Measurements from ENCODE around the gene PRKCD. TPM values are rescaled to one million over a fixed set of nuclear protein-coding genes. Genes with fewer than 3 reads are reported as not detected.

PRKCD gene
- total and polyA plus RNA-seq, 12 donors = 10.7 to 156 (median 49.2) TPM

GRCh38 chr3:53189276-53189675 is 28.3 kb downstream of the PRKCD start:
- WGBS, 4 donors = 45 to 62% (median 59%) methylated on average over 2 to 3 of the region's 3 CpGs
- Histone ChIP-seq H3K4me1 (replicated peaks in 1 of 2) (peaks cover 0 to 13% of the 10 kb centered on the region in 2 donors), H3K9me3 (replicated peaks in 1 of 3) (no peaks in the 10 kb centered on the region), H3K27me3 (no peaks in the 10 kb centered on the region), H3K27ac (peak overlapping the region in 1 of 5 donors; percentile 68), H3K4me3 (no peak overlapping the region), H3K36me3 (replicated peaks in 1 of 2) (peaks cover 0 to 71% of the 10 kb centered on the region in 2 donors)
- intact Hi-C loops (cut with DNase I) = no loop called here
- TF ChIP-seq POLR2A (IDR thresholded peaks at IDR 0.05) = no peak
- TF ChIP-seq CTCF (IDR thresholded peaks at IDR 0.05) = no peak
- DNase-seq = peak in 4 of 7 donors; percentile 66 to 79 (median 69)

GRCh38 chr3:53190659-53191058 is 29.6 kb downstream of the PRKCD start:
- Histone ChIP-seq H3K4me1 (replicated peaks in 1 of 2) (peaks cover 0 to 15% of the 10 kb centered on the region in 2 donors), H3K36me3 (replicated peaks in 1 of 2) (peaks cover 0 to 58% of the 10 kb centered on the region in 2 donors), H3K27me3 (no peaks in the 10 kb centered on the region), H3K27ac (no peak overlapping the region), H3K9me3 (replicated peaks in 1 of 3) (no peaks in the 10 kb centered on the region), H3K4me3 (no peak overlapping the region)
- intact Hi-C loops (cut with DNase I) = no loop called here
- no peak for DNase-seq
- TF ChIP-seq POLR2A (IDR thresholded peaks at IDR 0.05) (no peak), CTCF (IDR thresholded peaks at IDR 0.05) (no peak)
- WGBS, 4 donors = 71 to 85% (median 81%) methylated on average over 3 of the region's 3 CpGs

GRCh38 chr3:53191836-53192480 is 30.9 kb downstream of the PRKCD start:
- no peaks in the 10 kb centered on the region for H3K27me3 ChIP-seq
- 46 to 63% (median 62%) methylated on average over 11 to 16 of the region's 16 CpGs for WGBS, 4 donors
- intact Hi-C loops (cut with DNase I) = no loop called here
- H3K4me1 ChIP-seq (replicated peaks in 1 of 2) = peaks cover 0 to 21% of the 10 kb centered on the region in 2 donors
- DNase-seq = peak in 3 of 7 donors; percentile 55 to 63 (median 57)
- H3K9me3 ChIP-seq (replicated peaks in 1 of 3) = no peaks in the 10 kb centered on the region
- peaks cover 0 to 45% of the 10 kb centered on the region in 2 donors for H3K36me3 ChIP-seq (replicated peaks in 1 of 2)
- no peak for TF ChIP-seq POLR2A (IDR thresholded peaks at IDR 0.05)
- TF ChIP-seq CTCF (IDR thresholded peaks at IDR 0.05) = no peak
- H3K27ac ChIP-seq = no peak overlapping the region
- H3K4me3 ChIP-seq = no peak overlapping the region

GRCh38 chr3:53192608-53193007 is 31.6 kb downstream of the PRKCD start:
- TF ChIP-seq CTCF (IDR thresholded peaks at IDR 0.05) = no peak
- TF ChIP-seq POLR2A (IDR thresholded peaks at IDR 0.05) = no peak
- no peak overlapping the region for H3K4me3 ChIP-seq
- no peaks in the 10 kb centered on the region for H3K27me3 ChIP-seq
- intact Hi-C loops (cut with DNase I) = no loop called here
- peaks cover 0 to 39% of the 10 kb centered on the region in 2 donors for H3K36me3 ChIP-seq (replicated peaks in 1 of 2)
- peaks cover 0 to 21% of the 10 kb centered on the region in 2 donors for H3K4me1 ChIP-seq (replicated peaks in 1 of 2)
- H3K27ac ChIP-seq = peak overlapping the region in 1 of 5 donors; percentile 22
- WGBS, 4 donors = 28 to 37% (median 33%) methylated on average over 3 of the region's 3 CpGs
- H3K9me3 ChIP-seq (replicated peaks in 1 of 3) = no peaks in the 10 kb centered on the region
- peak in 1 of 7 donors; percentile 34 for DNase-seq
